ENCODE measurements around the gene TPRX1.
A peak's percentile ranks its signal among the peaks of the same experiment; 100 is the strongest.
"Not testable (repeated sequence)": the region's sequence is repeated elsewhere in the genome, so short reads cannot be mapped to it uniquely, and the experiment has no call there.

The TPRX1 gene

DNA sequence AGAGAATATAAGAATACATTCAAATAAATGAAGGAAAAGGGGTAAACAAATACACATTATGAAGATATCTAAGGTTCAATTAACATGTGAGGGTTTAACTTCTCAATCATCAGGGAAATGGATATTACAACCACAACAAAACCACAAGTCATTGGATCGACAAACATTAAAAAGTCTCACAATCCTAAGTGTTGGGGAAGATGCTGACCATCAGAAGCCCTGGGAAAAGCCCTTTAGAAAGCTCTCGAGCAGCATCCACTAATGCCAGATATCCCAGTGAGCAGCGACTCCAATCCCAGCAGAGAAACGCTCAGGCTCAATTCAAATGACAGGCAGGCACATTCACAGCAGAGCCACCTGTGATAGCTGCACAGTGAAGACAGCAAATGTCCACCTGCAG, 3.1 kb downstream of the TPRX1 start:
- no peak for DNase-seq

- no peak for DNase-seq
These were observed 5.5 kb downstream of the TPRX1 start for GRCh38 chr19:47798904-47799266.

- no peak for DNase-seq
These were observed 6.1 kb downstream of the TPRX1 start for GRCh38 chr19:47797996-47798903.

- DNase-seq, result no peak
These were observed 7.6 kb downstream of the TPRX1 start for GRCh38 chr19:47796785-47797184.

DNA sequence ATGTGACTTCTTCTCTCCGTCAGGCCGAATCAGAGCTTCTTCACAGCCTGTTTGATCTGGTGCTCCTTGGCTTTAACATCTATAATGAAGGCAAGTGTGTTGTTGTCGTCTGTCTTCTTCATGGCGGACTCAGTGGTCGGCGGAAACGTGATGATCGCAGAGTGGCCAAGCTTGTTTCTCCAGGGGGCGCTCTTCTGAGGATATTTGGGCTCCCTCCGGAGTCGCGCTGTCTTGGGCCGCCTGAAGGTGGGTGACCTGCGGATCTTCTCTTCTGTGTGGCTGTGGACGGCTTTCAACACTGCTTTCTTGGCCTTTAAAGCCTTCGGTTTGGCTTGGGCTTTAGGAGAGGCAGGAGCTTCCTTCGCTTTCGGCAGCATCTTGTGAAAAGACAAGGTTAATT, 9.8 kb downstream of the TPRX1 start:
- no peak for DNase-seq

DNA sequence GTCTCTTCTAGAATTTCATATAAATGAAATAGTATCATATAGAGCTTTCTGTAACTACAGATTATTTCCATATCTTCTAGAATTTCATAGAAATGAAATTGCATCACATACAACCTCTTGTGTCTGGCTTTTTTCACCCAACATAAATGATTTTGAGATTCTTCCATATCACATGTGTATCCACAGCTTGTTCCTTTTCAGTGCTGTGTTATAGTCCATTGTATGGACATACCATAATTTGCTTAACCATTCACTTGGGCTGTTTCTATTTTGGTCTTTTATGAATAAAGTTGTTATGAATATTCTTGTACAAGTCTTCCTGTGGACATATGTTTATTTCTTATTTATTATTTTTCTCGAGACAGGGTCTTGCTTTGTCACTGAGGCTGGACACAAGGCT, 11.7 kb downstream of the TPRX1 start:
- no peak for DNase-seq

DNA sequence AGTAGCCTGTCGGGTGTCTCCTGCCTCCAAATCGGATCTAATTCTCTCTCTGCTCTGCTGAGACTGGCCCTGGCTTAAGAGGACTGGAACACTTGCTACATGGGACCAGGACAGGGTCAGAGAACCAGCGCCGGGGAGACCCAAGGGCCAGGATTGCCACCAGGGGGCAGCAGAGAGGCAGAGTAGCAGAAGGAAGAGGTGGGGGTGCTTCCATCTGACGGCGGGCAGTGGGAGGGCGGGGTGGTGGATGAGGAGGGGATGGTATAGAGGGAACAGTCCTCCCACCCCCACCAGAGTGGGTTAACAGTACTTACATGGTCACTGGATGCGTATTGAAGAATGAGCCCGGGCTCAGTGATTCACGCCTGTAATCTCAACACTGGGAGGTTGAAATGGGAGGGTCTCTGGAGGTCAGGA, 13.9 kb downstream of the TPRX1 start:
- DNase-seq, result peak; percentile 93 to 95

DNA sequence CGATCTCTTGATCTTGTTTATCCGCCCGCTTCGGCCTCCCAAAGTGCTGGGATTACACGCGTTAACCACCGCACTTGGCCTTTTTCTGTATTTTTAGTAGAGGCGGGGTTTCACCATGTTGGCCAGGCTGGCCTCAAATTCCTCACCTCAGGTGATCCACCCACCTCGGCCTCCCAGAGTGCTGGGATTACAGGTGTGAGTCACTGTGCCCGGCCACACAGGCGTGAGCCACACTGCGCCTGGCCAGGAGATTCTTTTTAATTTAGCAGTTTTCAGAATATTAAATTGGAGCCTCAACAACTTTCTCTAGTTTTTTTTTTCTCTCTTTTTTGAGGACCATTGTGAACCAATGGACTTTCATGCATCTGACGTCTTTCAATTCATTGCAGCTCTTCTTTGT, 14.5 kb downstream of the TPRX1 start:
- not testable (repeated sequence) for DNase-seq

DNA sequence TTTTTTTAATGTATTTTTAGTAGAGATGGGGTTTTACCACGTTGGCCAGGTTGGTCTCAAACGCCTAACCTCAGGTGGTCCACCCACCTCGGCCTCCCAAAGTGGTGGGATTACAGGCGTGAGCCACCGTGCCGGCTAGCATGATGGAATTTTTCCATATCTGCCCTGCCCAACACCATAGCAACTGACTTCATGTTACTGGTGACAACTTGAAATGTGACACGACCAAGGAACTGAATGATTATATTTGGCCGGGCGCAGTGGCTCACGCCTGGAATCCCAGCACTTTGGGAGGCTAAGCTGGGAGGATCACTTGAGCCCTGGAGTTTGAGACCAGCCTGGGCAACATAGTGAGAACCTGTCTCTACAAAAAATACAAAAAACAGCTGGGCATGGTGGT, 17.0 kb downstream of the TPRX1 start:
- not testable (repeated sequence) for DNase-seq

DNA sequence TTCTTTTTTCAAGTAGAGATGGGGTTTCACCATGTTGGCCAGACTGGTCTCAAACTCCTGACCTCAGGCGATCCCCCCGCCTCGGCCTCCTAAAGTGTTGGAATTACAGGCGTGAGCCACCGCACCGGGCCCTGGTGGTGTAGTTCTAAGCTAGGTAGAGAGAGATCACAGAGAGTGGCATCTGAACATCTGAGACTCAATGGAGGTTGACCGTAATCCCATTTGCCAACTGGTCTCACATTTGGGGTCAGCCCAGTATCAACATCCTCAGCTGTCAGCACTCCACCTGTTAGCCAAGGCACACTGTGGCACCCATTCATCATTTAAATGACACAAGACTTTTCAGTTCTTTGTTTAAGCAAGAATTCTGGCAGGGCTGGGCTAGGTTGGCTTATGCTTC, 17.8 kb downstream of the TPRX1 start:
- DNase-seq, result no peak

DNA sequence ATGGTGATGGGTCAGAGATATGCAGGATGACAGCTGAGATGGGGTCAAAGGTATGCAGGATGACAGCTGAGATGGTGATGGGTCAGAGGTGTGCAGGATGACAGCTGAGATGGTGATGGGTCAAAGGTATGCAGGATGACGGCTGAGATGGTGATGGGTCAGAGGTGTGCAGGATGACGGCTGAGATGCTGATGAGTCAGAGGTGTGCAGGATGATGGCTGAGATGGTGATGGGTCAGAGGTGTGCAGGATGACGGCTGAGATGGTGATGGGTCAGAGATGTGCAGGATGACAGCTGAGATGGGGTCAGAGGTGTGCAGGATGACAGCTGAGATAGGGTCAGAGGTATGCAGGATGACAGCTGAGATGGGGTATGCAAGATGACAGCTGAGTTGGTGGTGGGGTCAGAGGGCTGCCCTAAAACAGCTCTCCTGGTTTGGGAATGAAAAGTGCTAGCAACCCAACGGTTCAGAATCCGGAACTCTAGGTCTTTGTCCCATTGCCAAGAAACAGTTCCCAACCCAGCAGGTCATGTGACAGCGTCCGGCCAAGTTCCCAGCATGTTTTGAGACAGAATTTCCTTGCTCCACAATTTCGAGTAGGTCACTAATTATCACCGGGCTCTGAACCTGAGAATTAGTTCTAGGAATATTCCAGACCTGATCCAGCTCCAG, 22.6 kb downstream of the TPRX1 start:
- DNase-seq, result no peak

GRCh38 chr19:47780215-47780551, 24.2 kb downstream of the TPRX1 start:
- no peak for DNase-seq

- no peak for DNase-seq
These were observed 24.7 kb downstream of the TPRX1 start for GRCh38 chr19:47779524-47780214.

DNA sequence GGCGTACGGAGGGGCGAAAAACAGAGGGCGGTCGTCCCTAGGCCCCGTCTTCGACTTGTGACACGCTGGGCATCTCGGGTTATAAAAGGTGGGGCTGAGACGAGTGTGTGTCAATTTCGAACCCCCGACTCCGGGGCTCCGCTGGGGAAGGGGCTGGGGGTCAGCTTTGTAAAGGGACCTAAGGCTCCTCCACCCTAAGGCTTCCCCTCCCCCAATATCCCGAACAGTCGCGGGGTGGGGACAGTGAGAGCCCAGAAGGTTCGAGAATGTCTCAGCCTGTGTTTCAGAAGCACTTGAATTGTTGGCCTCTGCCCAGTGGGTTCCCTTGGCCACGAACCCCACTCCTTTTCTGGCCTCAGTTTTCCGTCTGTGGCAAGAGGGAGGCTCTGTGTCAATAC, 25.4 kb downstream of the TPRX1 start:
- DNase-seq, result no peak

GRCh38 chr19:47778049-47778953, 26.1 kb downstream of the TPRX1 start, which contains the start of gene SELENOW:
Gene SELENOW (plus strand): TSS chr19:47778703. CDS start chr19:47778786, 83 bp downstream.
- peak; percentile 66 to 72 for DNase-seq

- DNase-seq, result not testable (repeated sequence)
These were observed 26.9 kb downstream of the TPRX1 start for GRCh38 chr19:47777245-47778048.

- DNase-seq, result no peak
These were observed 27.8 kb downstream of the TPRX1 start for GRCh38 chr19:47776568-47776967.

GRCh38 chr19:47771291-47771690, 33.1 kb downstream of the TPRX1 start:
- DNase-seq, result not testable (repeated sequence)

- no peak for DNase-seq
These were observed 34.8 kb downstream of the TPRX1 start for GRCh38 chr19:47769534-47769933.

DNA sequence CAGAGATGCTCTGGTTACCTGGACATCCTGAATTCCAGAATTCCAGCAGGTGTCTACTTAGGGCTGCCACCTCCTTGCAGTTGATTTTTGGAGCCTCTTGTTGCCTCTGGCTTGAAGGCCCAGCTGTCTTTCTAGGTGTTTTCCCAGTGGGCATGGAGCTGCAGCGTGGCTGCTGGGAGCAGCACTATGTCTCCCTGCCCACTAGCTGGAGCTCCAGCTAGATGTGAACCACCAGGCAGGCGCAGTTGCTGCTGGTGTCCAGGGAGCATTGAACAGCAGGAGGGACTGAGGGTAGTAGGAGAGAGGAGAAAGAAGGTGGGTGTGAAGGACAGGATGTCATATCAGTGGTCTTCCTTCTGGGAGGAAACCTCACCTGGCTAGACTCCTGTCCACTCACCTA, 35.7 kb downstream of the TPRX1 start:
- no peak for DNase-seq

DNA sequence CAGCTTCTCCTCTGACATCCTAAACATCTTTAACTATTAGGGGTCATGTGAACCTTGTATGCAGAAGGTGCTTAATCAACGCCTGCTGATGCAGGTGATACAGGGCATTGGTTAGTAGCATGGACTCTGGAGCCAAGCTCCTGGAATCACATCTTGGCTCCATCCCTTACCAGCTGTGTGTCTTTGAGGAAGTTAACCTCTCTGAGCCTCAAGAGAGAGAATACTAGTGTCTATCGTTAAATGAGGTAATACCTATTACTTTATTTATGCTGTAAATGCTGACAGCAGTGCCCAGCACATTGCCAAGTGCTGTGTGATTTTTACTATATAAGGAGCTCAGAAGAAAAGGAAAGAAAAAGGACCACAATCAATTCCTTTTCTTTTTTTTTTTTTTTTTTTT, 37.0 kb downstream of the TPRX1 start:
- no peak for DNase-seq

GRCh38 chr19:47766670-47767069, 37.7 kb downstream of the TPRX1 start:
- no peak for DNase-seq
